ENCODE data around the gene CAMSAP2.

The CAMSAP2 gene

GRCh38 chr1:200819726-200820125, 81.0 kb downstream of the CAMSAP2 start:
- H4K20me1 ChIP-seq (ENCODE audit: insufficient read depth, low read length): no peaks in the 10 kb centered on the region
- no peak overlapping the region for H3K4me2 ChIP-seq (ENCODE audit: low read depth, low read length)
- H3K27me3 ChIP-seq (replicated peaks; ENCODE audit: insufficient read depth, low read length): no peaks in the 10 kb centered on the region
- DNase-seq: no peak
- 0 out of 2 replicates have a peak, but pooled peaks cover 8% of the 10 kb centered on the region for H3K36me3 ChIP-seq (replicated peaks; ENCODE audit: insufficient read depth, low read length)
- H3K4me1 ChIP-seq (ENCODE audit: low read length): no peaks in the 10 kb centered on the region
- H3K9me2 ChIP-seq (replicated peaks; ENCODE audit: insufficient read depth, low read length): no peaks in the 10 kb centered on the region
- H3K9me3 ChIP-seq (replicated peaks; ENCODE audit: insufficient read depth, low read length): no peaks in the 10 kb centered on the region
- no peak for TF ChIP-seq CTCF (IDR thresholded peaks at IDR 0.05; ENCODE audit: low read length)
- no peak for TF ChIP-seq EZH2phosphoT487 (IDR thresholded peaks at IDR 0.05; ENCODE audit: low read length)
- TF ChIP-seq EZH2 (optimal IDR thresholded peaks at IDR 0.05; ENCODE audit: low read depth, low read length): no peak
- H3K79me2 ChIP-seq (ENCODE audit: low read length): no peaks in the 10 kb centered on the region
- no peak overlapping the region for H3K9ac ChIP-seq (ENCODE audit: low read length)
- no peak overlapping the region for H3K4me3 ChIP-seq (ENCODE audit: low read length)
- no peak overlapping the region for H2AFZ ChIP-seq (ENCODE audit: low read length)
- peaks cover 5% of the 10 kb centered on the region for H3F3A ChIP-seq (ENCODE audit: insufficient read depth, low read length)
- H3K27ac ChIP-seq (ENCODE audit: low read length): no peak overlapping the region

- H3F3A ChIP-seq (ENCODE audit: insufficient read depth, low read length): no peaks in the 10 kb centered on the region
- no peak overlapping the region for H3K4me3 ChIP-seq (ENCODE audit: low read length)
- no peaks in the 10 kb centered on the region for H3K36me3 ChIP-seq (replicated peaks; ENCODE audit: insufficient read depth, low read length)
- no peaks in the 10 kb centered on the region for H3K79me2 ChIP-seq (ENCODE audit: low read length)
- no peak overlapping the region for H3K4me2 ChIP-seq (ENCODE audit: low read depth, low read length)
- TF ChIP-seq EZH2 (optimal IDR thresholded peaks at IDR 0.05; ENCODE audit: low read depth, low read length): no peak
- no peak for TF ChIP-seq EZH2phosphoT487 (IDR thresholded peaks at IDR 0.05; ENCODE audit: low read length)
- TF ChIP-seq CTCF (IDR thresholded peaks at IDR 0.05; ENCODE audit: low read length): no peak
- H4K20me1 ChIP-seq (ENCODE audit: insufficient read depth, low read length): no peaks in the 10 kb centered on the region
- H3K9me2 ChIP-seq (replicated peaks; ENCODE audit: insufficient read depth, low read length): no peaks in the 10 kb centered on the region
- H3K9me3 ChIP-seq (replicated peaks; ENCODE audit: insufficient read depth, low read length): no peaks in the 10 kb centered on the region
- H3K27ac ChIP-seq (ENCODE audit: low read length): no peak overlapping the region
- no peak overlapping the region for H2AFZ ChIP-seq (ENCODE audit: low read length)
- peaks cover 4% of the 10 kb centered on the region; the same call in 1 of the 2 replicates for H3K4me1 ChIP-seq (ENCODE audit: low read length)
- DNase-seq: no peak
- no peak overlapping the region for H3K9ac ChIP-seq (ENCODE audit: low read length)
- H3K27me3 ChIP-seq (replicated peaks; ENCODE audit: insufficient read depth, low read length): no peaks in the 10 kb centered on the region
Measured at GRCh38 chr1:200831091-200831490, 92.4 kb downstream of the CAMSAP2 start.

GRCh38 chr1:200834383-200834782, 95.7 kb downstream of the CAMSAP2 start:
- H3K4me2 ChIP-seq (ENCODE audit: low read depth, low read length): no peak overlapping the region
- H3K27ac ChIP-seq (ENCODE audit: low read length): no peak overlapping the region
- DNase-seq: no peak
- H3K4me1 ChIP-seq (ENCODE audit: low read length): no peaks in the 10 kb centered on the region
- no peak overlapping the region for H3K4me3 ChIP-seq (ENCODE audit: low read length)
- no peaks in the 10 kb centered on the region for H3K27me3 ChIP-seq (replicated peaks; ENCODE audit: insufficient read depth, low read length)
- H3K36me3 ChIP-seq (replicated peaks; ENCODE audit: insufficient read depth, low read length): no peaks in the 10 kb centered on the region
- no peak for TF ChIP-seq CTCF (IDR thresholded peaks at IDR 0.05; ENCODE audit: low read length)
- no peak for TF ChIP-seq EZH2 (optimal IDR thresholded peaks at IDR 0.05; ENCODE audit: low read depth, low read length)
- no peak for TF ChIP-seq EZH2phosphoT487 (IDR thresholded peaks at IDR 0.05; ENCODE audit: low read length)
- no peaks in the 10 kb centered on the region for H3K9me2 ChIP-seq (replicated peaks; ENCODE audit: insufficient read depth, low read length)
- no peak overlapping the region for H3K9ac ChIP-seq (ENCODE audit: low read length)
- H3K79me2 ChIP-seq (ENCODE audit: low read length): no peaks in the 10 kb centered on the region
- no peak overlapping the region for H2AFZ ChIP-seq (ENCODE audit: low read length)
- no peaks in the 10 kb centered on the region for H3F3A ChIP-seq (ENCODE audit: insufficient read depth, low read length)
- H3K9me3 ChIP-seq (replicated peaks; ENCODE audit: insufficient read depth, low read length): no peaks in the 10 kb centered on the region
- H4K20me1 ChIP-seq (ENCODE audit: insufficient read depth, low read length): no peaks in the 10 kb centered on the region
